OCI-LY1 (cell line): ENCODE data around the gene TYRP1.

Source experiments
- CTCF ChIP-seq: fragments of 200-600 bp; sonication (generic), shearing (Covaris generic); IDR thresholded peaks from 2 replicates; pipeline ENCODE4 v1.5.1; 2017; ENCODE audit warnings: mild to moderate bottlenecking, antibody characterized with exemption, low read length, moderate library complexity, mixed read lengths
- EZH2 ChIP-seq: fragments of 200-600 bp; sonication (generic), shearing (Covaris generic); IDR thresholded peaks from 2 replicates; pipeline ENCODE4 v1.8.0; 2017; ENCODE audit warnings: borderline replicate concordance, mixed run types, mild to moderate bottlenecking, antibody characterized with exemption, low read length, moderate library complexity, mixed read lengths

- TF ChIP-seq CTCF, result peak; percentile 40
- TF ChIP-seq EZH2, result no peak
Measured at GRCh38 chr9:12719431-12719830, 26.2 kb downstream of the TYRP1 start.
